Liver (tissue), 9 donors: ENCODE data around the gene ADGRG3. TPM values are rescaled to one million over a fixed set of nuclear protein-coding genes. Genes with fewer than 3 reads are reported as not detected.

ENCODE experiments used
- DNase-seq: peaks from one replicate; pipeline ENCODE4 v3.0.0-alpha.2; 2017; ENCODE audit warnings: low spot score
- H3K27ac ChIP-seq, 2 donors: one replicate each; pipeline ENCODE4 v1.7.0; 2013; ENCODE audit warnings: inconsistent platforms in 2 of 2, low read length in 2 of 2, control low read depth in 1 of 2, low read depth in 1 of 2, mild to moderate bottlenecking in 1 of 2
- H3K27me3 ChIP-seq, 4 donors: one replicate each; pipeline versions ENCODE4 v1.6.1 to v1.7.0; 2013; ENCODE audit warnings: low read length in 3 of 4, inconsistent platforms in 1 of 4, mild to moderate bottlenecking in 1 of 4, moderate library complexity in 1 of 4; ENCODE audit not compliant: control insufficient read depth in 4 of 4, insufficient read depth in 4 of 4
- H3K36me3 ChIP-seq, 4 donors: one replicate each; pipeline versions ENCODE4 v1.6.1 to v1.7.0; 2013; ENCODE audit warnings: low read length in 3 of 4, mild to moderate bottlenecking in 3 of 4, low read depth in 1 of 4, moderate library complexity in 1 of 4; ENCODE audit not compliant: control insufficient read depth in 4 of 4, insufficient read depth in 3 of 4
- H3K4me1 ChIP-seq, 4 donors: one replicate each; pipeline versions ENCODE4 v1.6.1 to v1.7.0; 2013; ENCODE audit warnings: low read length in 3 of 4, mild to moderate bottlenecking in 3 of 4, moderate library complexity in 1 of 4; ENCODE audit not compliant: control insufficient read depth in 4 of 4, insufficient read depth in 4 of 4
- H3K4me3 ChIP-seq, 3 donors: one replicate each; pipeline versions ENCODE4 v1.6.1 to v1.7.0; 2013; ENCODE audit warnings: low read length in 3 of 3, control low read depth in 1 of 3, low read depth in 1 of 3, mild to moderate bottlenecking in 1 of 3
- H3K9ac ChIP-seq, 2 donors: one replicate each; pipeline ENCODE4 v1.7.0; 2013; ENCODE audit warnings: low read length in 2 of 2, mild to moderate bottlenecking in 2 of 2, moderate library complexity in 2 of 2, control low read depth in 1 of 2, low read depth in 1 of 2
- H3K9me3 ChIP-seq, 4 donors: one replicate each; pipeline versions ENCODE4 v1.6.1 to v1.7.0; 2013; ENCODE audit warnings: low read length in 3 of 4; ENCODE audit not compliant: control insufficient read depth in 4 of 4
- EGR1 ChIP-seq, 2 donors: IDR thresholded peaks; 2 replicates each; pipeline ENCODE4 v1.6.1; 2016 to 2018; ENCODE audit warnings: antibody characterized with exemption in 2 of 2, low read depth in 2 of 2
- FOXA1 ChIP-seq: IDR thresholded peaks from 2 replicates; pipeline ENCODE4 v1.6.1; 2016; ENCODE audit warnings: antibody characterized with exemption
- FOXA2 ChIP-seq: IDR thresholded peaks from 2 replicates; pipeline ENCODE4 v1.6.1; 2016; ENCODE audit warnings: antibody characterized with exemption
- GABPA ChIP-seq, 2 donors: IDR thresholded peaks in 1 of 2; conservative IDR thresholded peaks in 1 of 2; 2 replicates each; pipeline ENCODE4 v1.6.1; 2016; ENCODE audit warnings: antibody characterized with exemption in 2 of 2, mild to moderate bottlenecking in 1 of 2, moderate library complexity in 1 of 2
- HNF4A ChIP-seq, 2 donors: conservative IDR thresholded peaks; 2 replicates each; pipeline ENCODE4 v1.6.1; 2016; ENCODE audit warnings: antibody characterized with exemption in 2 of 2, mild to moderate bottlenecking in 2 of 2
- HNF4G ChIP-seq: IDR thresholded peaks from 2 replicates; pipeline ENCODE4 v1.6.1; 2016; ENCODE audit warnings: antibody characterized with exemption
- JUND ChIP-seq, 2 donors: IDR thresholded peaks; 2 replicates each; pipeline ENCODE4 v1.6.1; 2016; ENCODE audit warnings: antibody characterized with exemption in 2 of 2
- NR2F2 ChIP-seq: IDR thresholded peaks from 2 replicates; pipeline ENCODE4 v1.6.1; 2016; ENCODE audit warnings: antibody characterized with exemption
- RAD21 ChIP-seq, 2 donors: IDR thresholded peaks; 2 replicates each; pipeline ENCODE4 v1.6.1; 2016; ENCODE audit warnings: antibody characterized with exemption in 2 of 2, mild to moderate bottlenecking in 2 of 2
- SP1 ChIP-seq: IDR thresholded peaks from 2 replicates; pipeline ENCODE4 v1.6.1; 2018; ENCODE audit warnings: antibody characterized with exemption, mild to moderate bottlenecking
- TAF1 ChIP-seq: conservative IDR thresholded peaks from 2 replicates; pipeline ENCODE4 v1.6.1; 2016; ENCODE audit warnings: antibody characterized with exemption, mild to moderate bottlenecking
- WGBS: extraction: QIAGEN DNeasy Blood & Tissue Kit; methylation state at CpG from one replicate; pipeline ENCODE4 v1.1.7; 2013; 5-methylcytosine and 5-hydroxymethylcytosine counted together
- polyA plus RNA-seq, 2 donors: library from polyadenylated mRNA; stranded (reverse) in 1 of 2; unstranded in 1 of 2; fragments of 200-250 nt in 1 of 2; fragments of >200 nt in 1 of 2; fragmentation: Nextera tagmentation in 1 of 2; extraction: Ambion mirVana in 1 of 2; gene quantifications; one replicate each; pipeline versions ENCODE4 v1.2.1 to v1.2.3, GENCODE V29; 2013 to 2015
- total RNA-seq, 2 donors: library from RNA; depleted of rRNA; stranded (reverse); fragments of >200 nt; gene quantifications; one replicate each; pipeline ENCODE4 v1.2.3, GENCODE V29; 2014
- TF ChIP-seq, protein P1 (sequence below): IDR thresholded peaks from 2 replicates; pipeline ENCODE4 v1.6.1; 2016; ENCODE audit warnings: antibody characterized with exemption
- TF ChIP-seq, protein P2 (sequence below): IDR thresholded peaks from 2 replicates; pipeline ENCODE4 v1.6.1; 2016; ENCODE audit warnings: antibody characterized with exemption, mild to moderate bottlenecking
- TF ChIP-seq, protein P3 (sequence below): IDR thresholded peaks from 2 replicates; pipeline ENCODE4 v1.6.1; 2016; ENCODE audit warnings: antibody characterized with exemption
- TF ChIP-seq, protein P4 (sequence below): fragments of 150-350 bp; IDR thresholded peaks from 2 replicates; pipeline ENCODE4 v1.5.1; 2017; ENCODE audit warnings: improper control_type of control experiment, low read depth, low read length; ENCODE audit not compliant: missing input control
- TF ChIP-seq, protein P5 (sequence below): IDR thresholded peaks from 2 replicates; pipeline ENCODE4 v1.6.1; 2016; ENCODE audit warnings: antibody characterized with exemption
- donor health status: healthy.
- donor health status: healthy.
- donor health status: healthy.
- donor health status: healthy.
- donor health status: healthy.

Gene ADGRG3
- total and polyA plus RNA-seq, 4 donors: 0.52 to 3.2 (median 1.0) TPM

DNA sequence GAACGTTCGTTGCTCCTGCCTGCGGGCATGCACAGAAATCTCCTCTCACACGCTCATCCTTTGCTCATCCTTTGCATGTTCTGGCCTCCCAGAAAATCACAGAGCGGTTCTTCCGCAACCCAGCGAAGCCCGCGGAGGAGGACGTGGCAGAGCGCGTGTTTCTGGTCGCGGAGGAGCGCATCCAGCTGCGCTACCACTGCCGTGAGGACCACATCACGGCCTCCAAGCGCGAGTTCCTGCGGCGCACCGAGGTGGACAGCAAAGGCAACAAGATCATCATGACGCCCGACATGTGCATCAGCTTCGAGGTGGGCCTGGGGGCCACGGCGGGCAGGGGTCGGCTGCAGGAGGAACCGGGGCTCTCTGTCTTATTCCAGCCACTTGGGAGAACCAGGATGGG lies 57.9 kb downstream of the ADGRG3 start:
- no peak overlapping the region for H3K9ac ChIP-seq
- TF ChIP-seq, protein P1, sequence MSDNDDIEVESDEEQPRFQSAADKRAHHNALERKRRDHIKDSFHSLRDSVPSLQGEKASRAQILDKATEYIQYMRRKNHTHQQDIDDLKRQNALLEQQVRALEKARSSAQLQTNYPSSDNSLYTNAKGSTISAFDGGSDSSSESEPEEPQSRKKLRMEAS: no peak
- TF ChIP-seq, protein P2, sequence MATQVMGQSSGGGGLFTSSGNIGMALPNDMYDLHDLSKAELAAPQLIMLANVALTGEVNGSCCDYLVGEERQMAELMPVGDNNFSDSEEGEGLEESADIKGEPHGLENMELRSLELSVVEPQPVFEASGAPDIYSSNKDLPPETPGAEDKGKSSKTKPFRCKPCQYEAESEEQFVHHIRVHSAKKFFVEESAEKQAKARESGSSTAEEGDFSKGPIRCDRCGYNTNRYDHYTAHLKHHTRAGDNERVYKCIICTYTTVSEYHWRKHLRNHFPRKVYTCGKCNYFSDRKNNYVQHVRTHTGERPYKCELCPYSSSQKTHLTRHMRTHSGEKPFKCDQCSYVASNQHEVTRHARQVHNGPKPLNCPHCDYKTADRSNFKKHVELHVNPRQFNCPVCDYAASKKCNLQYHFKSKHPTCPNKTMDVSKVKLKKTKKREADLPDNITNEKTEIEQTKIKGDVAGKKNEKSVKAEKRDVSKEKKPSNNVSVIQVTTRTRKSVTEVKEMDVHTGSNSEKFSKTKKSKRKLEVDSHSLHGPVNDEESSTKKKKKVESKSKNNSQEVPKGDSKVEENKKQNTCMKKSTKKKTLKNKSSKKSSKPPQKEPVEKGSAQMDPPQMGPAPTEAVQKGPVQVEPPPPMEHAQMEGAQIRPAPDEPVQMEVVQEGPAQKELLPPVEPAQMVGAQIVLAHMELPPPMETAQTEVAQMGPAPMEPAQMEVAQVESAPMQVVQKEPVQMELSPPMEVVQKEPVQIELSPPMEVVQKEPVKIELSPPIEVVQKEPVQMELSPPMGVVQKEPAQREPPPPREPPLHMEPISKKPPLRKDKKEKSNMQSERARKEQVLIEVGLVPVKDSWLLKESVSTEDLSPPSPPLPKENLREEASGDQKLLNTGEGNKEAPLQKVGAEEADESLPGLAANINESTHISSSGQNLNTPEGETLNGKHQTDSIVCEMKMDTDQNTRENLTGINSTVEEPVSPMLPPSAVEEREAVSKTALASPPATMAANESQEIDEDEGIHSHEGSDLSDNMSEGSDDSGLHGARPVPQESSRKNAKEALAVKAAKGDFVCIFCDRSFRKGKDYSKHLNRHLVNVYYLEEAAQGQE: no peak
- TF ChIP-seq TAF1: no peak
- no peak overlapping the region for H3K27ac ChIP-seq
- no peak overlapping the region for H3K4me3 ChIP-seq
- H3K36me3 ChIP-seq: no peaks in the 10 kb centered on the region
- no peak for DNase-seq
- no peaks in the 10 kb centered on the region for H3K9me3 ChIP-seq
- no peaks in the 10 kb centered on the region for H3K4me1 ChIP-seq
- H3K27me3 ChIP-seq: no peaks in the 10 kb centered on the region
- WGBS: 95% methylated on average over 30 of the region's 30 CpGs

DNA sequence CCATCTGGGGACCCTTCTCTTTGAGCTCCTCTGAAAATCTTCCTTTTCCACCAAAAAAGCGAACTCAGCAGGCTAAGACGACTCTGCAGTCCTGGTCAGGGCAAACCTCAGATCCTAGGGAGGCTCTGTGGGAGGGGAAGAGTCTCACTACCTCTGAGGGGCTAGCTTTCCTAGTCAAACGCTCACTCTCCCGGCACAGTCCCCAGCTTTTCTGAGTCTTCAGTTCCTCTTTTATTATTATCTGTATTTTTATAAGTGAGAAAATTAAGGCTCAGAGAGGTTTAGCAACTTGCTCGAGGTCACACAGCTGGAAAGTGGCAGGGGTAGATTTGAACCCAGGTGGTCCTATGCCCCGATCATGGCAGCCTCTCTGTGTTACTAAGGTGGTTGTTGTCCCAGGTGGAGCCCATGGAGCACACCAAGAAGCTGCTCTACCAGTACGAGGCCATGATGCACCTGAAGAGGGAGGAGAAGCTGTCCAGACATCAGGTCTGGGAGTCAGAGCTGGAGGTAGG lies 58.4 kb downstream of the ADGRG3 start:
- Histone ChIP-seq H3K27ac (no peak overlapping the region), H3K4me3 (no peak overlapping the region), H3K36me3 (no peaks in the 10 kb centered on the region), H3K9ac (no peak overlapping the region), H3K9me3 (no peaks in the 10 kb centered on the region), H3K27me3 (no peaks in the 10 kb centered on the region), H3K4me1 (no peaks in the 10 kb centered on the region)
- 85% methylated on average over 7 of the region's 7 CpGs for WGBS
- DNase-seq: no peak
- TF ChIP-seq RAD21 (IDR thresholded peaks at IDR 0.05) (no peak), NR2F2 (no peak), FOXA1 (no peak), HNF4A (conservative IDR thresholded peaks at IDR 0.05) (no peak), SP1 (no peak), GABPA (IDR thresholded peaks at IDR 0.05 in 1 of 2, conservative IDR thresholded peaks at IDR 0.05 in 1 of 2) (no peak), HNF4G (no peak), JUND (IDR thresholded peaks at IDR 0.05) (no peak), FOXA2 (no peak), EGR1 (IDR thresholded peaks at IDR 0.05; ENCODE audit: low read depth in 2 of 2) (no peak), TAF1 (no peak)
- TF ChIP-seq, protein P2: no peak
- TF ChIP-seq, protein P3, sequence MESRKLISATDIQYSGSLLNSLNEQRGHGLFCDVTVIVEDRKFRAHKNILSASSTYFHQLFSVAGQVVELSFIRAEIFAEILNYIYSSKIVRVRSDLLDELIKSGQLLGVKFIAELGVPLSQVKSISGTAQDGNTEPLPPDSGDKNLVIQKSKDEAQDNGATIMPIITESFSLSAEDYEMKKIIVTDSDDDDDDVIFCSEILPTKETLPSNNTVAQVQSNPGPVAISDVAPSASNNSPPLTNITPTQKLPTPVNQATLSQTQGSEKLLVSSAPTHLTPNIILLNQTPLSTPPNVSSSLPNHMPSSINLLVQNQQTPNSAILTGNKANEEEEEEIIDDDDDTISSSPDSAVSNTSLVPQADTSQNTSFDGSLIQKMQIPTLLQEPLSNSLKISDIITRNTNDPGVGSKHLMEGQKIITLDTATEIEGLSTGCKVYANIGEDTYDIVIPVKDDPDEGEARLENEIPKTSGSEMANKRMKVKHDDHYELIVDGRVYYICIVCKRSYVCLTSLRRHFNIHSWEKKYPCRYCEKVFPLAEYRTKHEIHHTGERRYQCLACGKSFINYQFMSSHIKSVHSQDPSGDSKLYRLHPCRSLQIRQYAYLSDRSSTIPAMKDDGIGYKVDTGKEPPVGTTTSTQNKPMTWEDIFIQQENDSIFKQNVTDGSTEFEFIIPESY: no peak
- TF ChIP-seq, protein P1: no peak
- TF ChIP-seq, protein P4, sequence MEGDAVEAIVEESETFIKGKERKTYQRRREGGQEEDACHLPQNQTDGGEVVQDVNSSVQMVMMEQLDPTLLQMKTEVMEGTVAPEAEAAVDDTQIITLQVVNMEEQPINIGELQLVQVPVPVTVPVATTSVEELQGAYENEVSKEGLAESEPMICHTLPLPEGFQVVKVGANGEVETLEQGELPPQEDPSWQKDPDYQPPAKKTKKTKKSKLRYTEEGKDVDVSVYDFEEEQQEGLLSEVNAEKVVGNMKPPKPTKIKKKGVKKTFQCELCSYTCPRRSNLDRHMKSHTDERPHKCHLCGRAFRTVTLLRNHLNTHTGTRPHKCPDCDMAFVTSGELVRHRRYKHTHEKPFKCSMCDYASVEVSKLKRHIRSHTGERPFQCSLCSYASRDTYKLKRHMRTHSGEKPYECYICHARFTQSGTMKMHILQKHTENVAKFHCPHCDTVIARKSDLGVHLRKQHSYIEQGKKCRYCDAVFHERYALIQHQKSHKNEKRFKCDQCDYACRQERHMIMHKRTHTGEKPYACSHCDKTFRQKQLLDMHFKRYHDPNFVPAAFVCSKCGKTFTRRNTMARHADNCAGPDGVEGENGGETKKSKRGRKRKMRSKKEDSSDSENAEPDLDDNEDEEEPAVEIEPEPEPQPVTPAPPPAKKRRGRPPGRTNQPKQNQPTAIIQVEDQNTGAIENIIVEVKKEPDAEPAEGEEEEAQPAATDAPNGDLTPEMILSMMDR: no peak
- TF ChIP-seq, protein P5, sequence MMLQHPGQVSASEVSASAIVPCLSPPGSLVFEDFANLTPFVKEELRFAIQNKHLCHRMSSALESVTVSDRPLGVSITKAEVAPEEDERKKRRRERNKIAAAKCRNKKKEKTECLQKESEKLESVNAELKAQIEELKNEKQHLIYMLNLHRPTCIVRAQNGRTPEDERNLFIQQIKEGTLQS: no peak
